Stimulated activated CD4-positive, alpha-beta T cell treated with anti-CD3 and anti-CD28 coated beads, Interleukin-4, amount 100 ng/mL, for 1 hour (primary cell): ENCODE measurements around the gene MRTFA.
"Not testable (repeated sequence)": the region's sequence is repeated elsewhere in the genome, so short reads cannot be mapped to it uniquely, and the experiment has no call there.

ENCODE experiments used
- DNase-seq: peaks from one replicate; pipeline ENCODE4 v3.0.0-alpha.2; 2020

The MRTFA gene

DNA sequence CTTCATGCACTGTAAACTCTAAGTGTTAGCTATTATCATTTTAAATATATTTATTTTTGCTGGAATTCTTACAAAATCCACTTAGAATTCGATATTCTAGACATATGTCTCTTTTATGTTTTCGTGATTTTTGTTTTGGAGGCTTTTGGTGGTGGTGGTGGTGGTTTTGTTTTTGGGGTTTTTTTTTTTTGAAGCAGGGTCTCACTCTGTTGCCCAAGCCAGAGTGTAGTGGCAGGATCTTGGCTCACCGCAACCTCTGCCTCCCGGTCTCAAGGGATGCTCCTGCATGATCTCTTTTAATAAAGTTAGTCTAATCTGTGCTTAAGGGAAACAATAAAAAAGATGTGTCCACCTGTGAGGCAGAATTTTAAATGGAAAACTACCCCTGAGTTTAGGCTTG, 117.7 kb downstream of the MRTFA start:
- no peak for DNase-seq

GRCh38 chr22:40517631-40518030, 118.9 kb downstream of the MRTFA start:
- DNase-seq = no peak

DNA sequence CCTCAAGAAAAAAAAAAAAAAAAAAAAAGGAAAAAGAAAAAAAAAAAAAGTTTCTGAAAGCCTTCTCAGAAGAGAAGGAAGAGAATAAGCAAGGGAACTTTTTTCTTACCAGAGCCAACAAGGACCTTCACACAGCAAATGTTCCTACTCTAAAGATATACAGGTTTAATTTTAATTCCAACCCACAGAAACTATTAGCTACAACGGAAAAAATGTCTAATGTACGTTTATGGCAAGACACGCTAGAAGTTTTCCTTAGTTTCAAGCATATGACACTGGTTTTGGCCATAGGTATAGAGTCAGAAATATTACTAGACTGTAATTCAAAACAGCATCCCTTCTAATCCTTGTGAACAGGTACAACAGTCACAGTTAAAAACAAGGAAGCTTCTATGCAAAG, 120.1 kb downstream of the MRTFA start:
- DNase-seq = no peak

- no peak for DNase-seq
Observed at GRCh38 chr22:40512426-40513136, 123.9 kb downstream of the MRTFA start.

DNA sequence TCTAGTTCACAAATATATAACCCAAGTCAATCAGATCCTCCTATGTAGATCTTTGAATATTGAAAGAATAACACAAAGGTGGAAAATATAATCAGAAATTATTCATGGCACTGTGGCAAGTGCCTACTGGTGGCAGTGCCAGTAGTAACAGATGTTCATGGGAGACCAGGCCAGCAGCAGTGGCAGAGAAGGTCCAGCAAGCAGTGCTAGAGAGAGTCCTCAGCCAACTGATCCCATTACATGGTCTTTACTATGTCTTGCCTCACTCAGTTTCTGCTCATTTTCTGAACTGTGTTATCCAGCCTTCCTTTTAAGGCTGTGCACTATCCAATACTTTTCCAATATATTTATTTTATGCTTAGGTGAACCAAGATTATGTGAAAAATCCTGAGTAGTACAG, 124.9 kb downstream of the MRTFA start:
- DNase-seq = no peak

DNA sequence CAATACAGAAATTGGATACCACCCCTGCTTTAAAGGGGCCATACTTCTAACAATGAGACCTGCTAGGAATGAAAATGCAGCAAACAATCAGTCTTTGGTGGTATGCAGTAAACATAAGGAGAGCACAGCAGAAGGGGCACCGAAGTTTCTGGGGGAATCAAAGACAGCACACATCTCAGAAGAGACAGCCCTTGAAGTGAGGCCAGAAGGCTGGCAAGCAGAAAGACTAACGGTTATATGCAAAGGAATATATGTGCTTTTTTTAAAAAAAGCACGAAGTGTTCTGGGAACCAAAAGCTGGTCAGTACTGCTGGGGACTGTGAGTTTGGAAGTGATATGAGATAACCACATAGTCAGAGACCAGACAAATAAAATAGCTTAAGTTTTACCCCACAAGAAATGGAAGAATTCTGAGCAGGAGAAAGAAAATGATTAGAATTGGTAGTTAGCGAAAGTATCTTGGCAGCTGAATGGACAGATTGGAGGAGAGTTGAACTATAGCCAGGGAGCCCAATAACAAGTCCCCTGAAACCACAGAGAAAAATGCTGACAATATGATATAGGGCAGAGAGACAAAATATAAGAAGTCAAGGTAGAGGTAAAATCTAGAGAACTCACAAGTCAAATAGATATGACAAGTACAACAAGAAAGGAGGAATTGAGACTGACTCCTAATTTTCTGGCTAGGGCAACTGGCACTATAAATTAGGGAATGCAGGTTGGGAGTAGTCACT, 125.7 kb downstream of the MRTFA start:
- DNase-seq = no peak

GRCh38 chr22:40509401-40510134, 127.0 kb downstream of the MRTFA start:
- DNase-seq = no peak

- DNase-seq = not testable (repeated sequence)
Observed at GRCh38 chr22:40508046-40508445, 128.5 kb downstream of the MRTFA start.

GRCh38 chr22:40507491-40507890, 129.0 kb downstream of the MRTFA start:
- no peak for DNase-seq

- no peak for DNase-seq
Observed at GRCh38 chr22:40506762-40507161, 129.8 kb downstream of the MRTFA start.

DNA sequence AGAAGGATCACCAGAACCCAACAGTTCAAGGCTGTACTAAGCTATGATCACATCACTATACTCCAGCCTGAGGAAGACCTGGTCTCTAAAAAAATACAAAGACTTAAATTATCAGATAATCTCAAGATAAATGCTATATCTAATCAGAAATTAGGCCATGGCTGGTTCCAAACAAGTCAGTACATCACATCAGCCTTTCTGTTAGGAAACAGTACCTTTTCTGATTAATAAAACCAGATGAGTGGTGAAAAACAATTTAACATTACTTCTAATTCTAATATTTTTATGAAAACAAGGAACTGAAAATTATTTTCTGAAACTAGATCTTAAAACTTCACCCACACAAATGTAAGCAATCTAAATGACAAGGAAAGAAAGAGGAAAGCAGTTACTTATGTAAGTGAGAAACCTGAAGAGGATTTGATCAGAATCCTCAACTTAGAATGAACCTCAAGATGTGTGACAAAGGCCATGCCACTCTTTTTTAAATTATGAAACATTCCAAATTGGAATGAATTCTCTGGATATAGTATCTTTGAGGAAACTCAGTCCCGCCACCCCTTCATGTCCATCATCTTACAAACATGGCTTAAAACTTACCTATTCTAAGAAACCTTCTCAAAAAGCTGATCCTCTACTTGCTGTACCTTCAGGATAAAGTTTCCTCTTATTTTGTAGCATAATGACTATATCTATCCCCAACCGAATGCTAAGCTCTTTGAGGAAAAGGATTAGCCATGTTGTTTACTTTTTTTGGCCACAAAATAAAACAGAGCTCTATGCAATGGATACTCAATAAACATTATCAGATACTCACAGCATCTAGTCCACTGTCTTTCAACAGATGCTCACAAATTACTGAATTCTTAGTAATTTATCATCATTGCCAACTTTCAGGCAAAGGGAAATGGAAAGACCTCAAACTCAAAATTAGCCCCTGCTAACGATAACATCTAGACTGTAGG, 132.0 kb downstream of the MRTFA start:
- DNase-seq = no peak

GRCh38 chr22:40502919-40503318, 133.6 kb downstream of the MRTFA start:
- no peak for DNase-seq

GRCh38 chr22:40500465-40500786, 136.1 kb downstream of the MRTFA start:
- DNase-seq = not testable (repeated sequence)

DNA sequence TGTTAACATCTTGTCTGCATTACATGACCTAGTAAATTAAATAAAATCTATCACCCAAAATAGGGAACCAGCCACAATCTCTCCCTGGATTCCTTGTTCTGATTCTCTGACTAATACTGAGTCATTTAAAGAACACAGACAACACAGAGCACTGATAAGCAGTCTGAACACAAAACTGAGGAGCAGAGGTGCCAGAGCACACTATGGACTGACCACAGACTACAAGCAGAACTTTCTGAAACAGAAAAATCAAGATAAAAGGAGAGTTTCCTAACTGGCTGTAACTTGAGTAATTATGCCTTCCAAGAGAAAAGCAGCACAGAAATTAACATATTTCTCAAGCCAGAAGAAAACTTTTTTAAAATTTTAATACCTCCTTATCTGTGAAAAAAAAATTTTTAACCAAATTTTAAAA, 137.3 kb downstream of the MRTFA start:
- DNase-seq = no peak

DNA sequence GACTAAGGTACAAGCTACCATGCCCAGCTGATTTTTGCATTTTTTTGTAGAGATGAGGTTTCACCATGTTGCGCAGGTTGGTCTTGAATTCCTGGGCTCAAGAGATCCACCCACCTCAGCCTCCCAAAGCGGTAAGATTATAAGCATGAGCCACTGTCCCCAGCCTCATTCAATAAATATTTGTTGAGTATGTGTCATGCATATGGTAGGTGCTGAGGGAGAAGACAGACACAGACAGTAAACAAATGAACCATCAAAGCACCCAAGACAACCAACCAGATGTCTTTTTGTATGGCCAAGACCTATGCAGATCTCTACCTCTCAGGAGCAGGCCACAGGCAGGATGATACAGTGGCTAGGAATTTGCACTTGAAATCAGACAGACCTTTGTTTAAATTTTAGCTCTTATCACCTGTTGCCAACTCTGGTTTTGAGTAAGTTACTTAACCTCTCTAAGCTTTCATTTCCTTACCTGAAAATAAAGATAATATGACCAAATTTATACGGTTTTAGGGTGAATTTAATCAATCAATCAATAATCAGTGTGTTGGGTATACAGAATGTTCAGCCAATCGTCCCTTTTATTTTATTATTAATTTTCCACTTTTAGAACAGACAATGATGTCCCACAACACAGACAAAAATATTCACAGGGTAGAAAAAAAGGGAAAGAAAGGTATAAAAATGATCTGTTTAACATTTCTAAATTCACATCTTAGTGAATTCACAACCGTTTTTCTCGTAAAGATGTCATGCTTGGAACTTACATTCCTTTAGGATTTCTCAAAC, 137.9 kb downstream of the MRTFA start:
- no peak for DNase-seq

DNA sequence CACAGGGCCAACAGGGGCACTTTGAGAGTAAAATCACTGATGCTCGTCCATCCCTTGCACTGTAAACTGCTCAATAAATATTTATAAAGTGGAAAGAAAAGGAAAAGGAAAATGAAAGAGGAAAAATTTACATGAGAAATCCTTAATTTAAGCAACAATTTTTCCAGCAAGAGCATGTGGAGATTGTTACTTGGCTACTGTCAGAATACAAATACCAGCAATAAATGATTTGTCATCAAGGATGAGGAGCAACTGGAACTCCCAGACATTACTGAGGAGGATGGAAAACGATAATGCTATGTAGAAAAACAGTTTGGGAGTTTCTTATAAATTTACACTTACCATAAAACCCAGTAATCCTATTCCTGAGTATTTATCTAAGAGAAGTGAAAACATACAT, 143.1 kb downstream of the MRTFA start:
- DNase-seq = no peak

- no peak for DNase-seq
Observed at GRCh38 chr22:40491990-40492631, 144.4 kb downstream of the MRTFA start.

DNA sequence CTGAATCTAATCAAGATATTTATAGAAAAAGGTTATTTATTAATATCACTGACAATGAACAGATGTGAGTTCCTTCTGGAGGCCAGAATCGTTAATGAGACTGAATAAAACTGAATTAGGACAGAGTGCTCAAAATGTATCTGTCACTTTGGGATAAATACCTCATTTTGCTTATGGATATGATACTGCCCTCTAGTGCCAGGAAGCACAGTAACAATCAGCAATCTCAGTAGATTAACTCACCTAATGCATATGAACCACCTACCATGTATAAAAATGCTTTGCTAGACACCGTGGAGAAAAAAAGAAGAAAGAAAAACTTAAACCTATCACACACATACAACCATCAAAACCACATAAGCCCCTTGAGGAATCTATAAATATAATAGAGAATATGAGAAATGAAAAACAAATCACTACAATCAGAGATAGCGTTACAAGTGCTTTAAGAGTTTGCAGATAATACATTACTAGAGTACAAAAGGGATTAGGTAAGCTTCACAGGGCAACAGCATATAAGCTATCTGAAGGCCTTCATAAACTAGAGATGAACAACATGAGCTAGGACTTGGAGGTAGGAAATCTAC, 148.8 kb downstream of the MRTFA start:
- no peak for DNase-seq

DNA sequence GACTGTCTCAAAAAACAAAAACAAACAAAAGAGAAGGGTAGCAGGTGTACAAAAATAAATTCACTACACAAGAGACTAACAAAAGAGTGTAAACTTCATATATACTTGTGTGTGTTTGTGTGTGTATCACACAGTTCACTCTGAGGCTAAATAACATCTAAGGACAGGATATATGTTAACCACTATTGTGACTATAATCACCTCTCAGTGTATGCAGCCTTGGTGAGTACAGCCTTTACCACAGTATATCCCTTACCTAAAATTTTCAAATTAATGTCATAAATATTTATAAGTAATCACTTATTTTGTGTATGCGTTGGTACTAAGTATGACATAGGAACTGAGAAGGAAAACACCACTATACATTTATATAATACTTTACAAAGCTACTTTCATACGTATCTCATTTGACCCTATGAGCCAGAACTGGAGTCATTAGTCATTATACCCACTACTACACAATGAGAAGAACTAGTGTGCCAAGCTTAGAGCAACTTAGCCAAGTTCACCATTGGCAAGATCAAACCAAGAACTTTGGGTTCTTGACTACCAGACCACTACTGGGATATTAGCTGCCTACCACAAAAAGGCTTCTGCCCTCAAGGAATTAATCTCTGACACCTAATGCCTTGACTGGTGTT, 149.4 kb downstream of the MRTFA start:
- DNase-seq = no peak
